Measurements from ENCODE around the gene PXMP2. TPM values are rescaled to one million over a fixed set of nuclear protein-coding genes. Genes with fewer than 3 reads are reported as not detected.

Gene PXMP2
- total and polyA plus RNA-seq, 7 experiments from 2014 or later = 2.6 to 26.8 (median 5.9) TPM

GRCh38 chr12:132668191-132669088, 18.9 kb upstream of the PXMP2 start:
- H3K9me3 Mint-ChIP-seq = peaks cover 0 to 2% (median 0%) of the 10 kb centered on the region in 11 donors
- CTCF ChIA-PET = no interaction called here
- peak overlapping the region in 1 of 9 donors; percentile 59 for H3K27ac Mint-ChIP-seq
- H3K36me3 Mint-ChIP-seq = peaks cover 24 to 55% (median 34%) of the 10 kb centered on the region in 5 donors
- DNase-seq (no peak), ATAC-seq (no peak)
- intact Hi-C loops (cut with micrococcal nuclease) = no loop called here
- Histone ChIP-seq H3K4me3 (ENCODE audit: low read length) (no peak overlapping the region), H3K9me3 (ENCODE audit: control insufficient read depth in 2 of 3, low read length in 3 of 3) (no peaks in the 10 kb centered on the region), H3K27ac (ENCODE audit: low read depth, low read length) (no peak overlapping the region), H3K4me1 (ENCODE audit: control insufficient read depth in 2 of 2, insufficient read depth in 2 of 2, low read length in 2 of 2) (no peaks in the 10 kb centered on the region), H3K36me3 (ENCODE audit: control insufficient read depth in 2 of 3, insufficient read depth in 3 of 3, low read length in 3 of 3) (peaks cover 0 to 67% (median 6%) of the 10 kb centered on the region in 3 experiments), H3K27me3 (ENCODE audit: control insufficient read depth in 2 of 2, insufficient read depth in 2 of 2, low read length in 2 of 2) (no peaks in the 10 kb centered on the region)
- peaks cover 0 to 9% (median 5%) of the 10 kb centered on the region in 7 donors for H3K4me1 Mint-ChIP-seq
- no peaks in the 10 kb centered on the region for H3K27me3 Mint-ChIP-seq
- H3K4me3 Mint-ChIP-seq = no peak overlapping the region
- POLR2A ChIA-PET = no interaction called here

DNA sequence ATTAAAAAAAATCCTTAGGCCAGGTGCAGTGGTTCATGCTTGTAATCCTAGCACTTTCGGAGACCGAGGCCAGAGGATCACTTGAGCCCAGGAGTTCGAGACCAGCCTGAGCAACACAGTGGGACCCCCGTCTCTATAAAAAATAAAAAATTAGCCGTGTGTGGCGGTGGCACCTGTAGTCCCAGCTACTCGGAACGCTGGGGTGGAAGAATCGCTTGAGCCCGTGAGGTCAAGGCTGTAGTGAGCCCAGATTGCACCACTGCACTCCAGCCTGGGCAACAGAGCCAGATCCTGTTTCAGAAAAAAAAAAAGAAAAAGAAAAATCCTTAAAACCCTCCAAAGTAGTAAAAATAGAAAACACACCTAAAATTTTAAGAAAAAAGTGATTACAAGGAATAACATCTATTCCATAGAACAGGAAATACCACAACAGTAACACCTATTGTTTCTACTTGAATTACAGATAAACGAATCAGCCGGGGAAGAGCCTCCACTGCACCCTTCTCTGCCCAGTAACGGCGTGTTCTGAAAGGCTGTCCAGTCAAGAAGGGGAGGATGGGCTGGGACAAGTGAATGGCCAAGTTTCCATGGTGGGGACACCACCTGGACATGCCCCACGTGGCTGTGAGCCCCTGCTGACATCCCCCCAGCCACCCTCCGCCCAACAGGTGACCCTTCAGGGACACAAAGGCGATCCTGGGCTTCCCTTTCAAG, 18.1 kb upstream of the PXMP2 start:
- H3K9me3 Mint-ChIP-seq = peaks cover 0 to 2% (median 0%) of the 10 kb centered on the region in 11 donors
- H3K27ac ChIP-seq (ENCODE audit: low read depth, low read length) = no peak overlapping the region
- peaks cover 0 to 7% (median 5%) of the 10 kb centered on the region in 7 donors for H3K4me1 Mint-ChIP-seq
- intact Hi-C loops (cut with micrococcal nuclease) = no loop called here
- no peak overlapping the region for H3K27ac Mint-ChIP-seq
- peaks cover 0 to 73% (median 6%) of the 10 kb centered on the region in 3 experiments for H3K36me3 ChIP-seq (ENCODE audit: control insufficient read depth in 2 of 3, insufficient read depth in 3 of 3, low read length in 3 of 3)
- DNase-seq = no peak
- H3K9me3 ChIP-seq (ENCODE audit: control insufficient read depth in 2 of 3, low read length in 3 of 3) = no peaks in the 10 kb centered on the region
- no peak overlapping the region for H3K4me3 Mint-ChIP-seq
- ChIA-PET POLR2A (no interaction called here), CTCF (no interaction called here)
- H3K27me3 Mint-ChIP-seq = no peaks in the 10 kb centered on the region
- peaks cover 24 to 52% (median 29%) of the 10 kb centered on the region in 5 donors for H3K36me3 Mint-ChIP-seq
- ATAC-seq = no peak
- no peaks in the 10 kb centered on the region for H3K27me3 ChIP-seq (ENCODE audit: control insufficient read depth in 2 of 2, insufficient read depth in 2 of 2, low read length in 2 of 2)
- H3K4me3 ChIP-seq (ENCODE audit: low read length) = no peak overlapping the region
- H3K4me1 ChIP-seq (ENCODE audit: control insufficient read depth in 2 of 2, insufficient read depth in 2 of 2, low read length in 2 of 2) = no peaks in the 10 kb centered on the region

DNA sequence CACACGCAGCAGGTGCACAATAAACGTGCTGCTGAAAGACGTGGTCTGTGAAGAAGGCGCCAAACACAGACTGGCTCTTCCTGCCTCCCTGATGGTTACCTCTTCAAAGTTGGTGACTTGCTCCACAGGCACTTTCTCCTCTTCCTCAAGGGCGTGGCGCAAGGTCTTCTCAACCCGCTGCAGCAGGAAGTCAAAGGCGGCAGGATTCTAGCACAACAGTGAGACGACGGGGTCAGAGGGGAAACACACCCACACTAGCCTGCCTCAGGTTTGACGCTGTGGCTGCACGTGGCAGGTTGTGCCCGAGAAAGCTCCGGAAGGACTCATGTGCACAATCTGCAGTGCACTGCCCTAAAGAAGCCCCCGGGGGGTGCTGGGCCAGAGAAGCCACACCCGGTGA, 15.3 kb upstream of the PXMP2 start:
- H3K27me3 ChIP-seq (ENCODE audit: control insufficient read depth in 2 of 2, insufficient read depth in 2 of 2, low read length in 2 of 2) = no peaks in the 10 kb centered on the region
- ChIA-PET CTCF (no interaction called here), POLR2A (no interaction called here)
- no peaks in the 10 kb centered on the region for H3K9me3 ChIP-seq (ENCODE audit: control insufficient read depth in 2 of 3, low read length in 3 of 3)
- Mint-ChIP-seq H3K27ac (peak overlapping the region in 4 of 9 donors; percentile 21 to 81 (median 68)), H3K9me3 (peaks cover 0 to 2% (median 0%) of the 10 kb centered on the region in 11 donors), H3K27me3 (no peaks in the 10 kb centered on the region), H3K36me3 (peaks cover 17 to 49% (median 27%) of the 10 kb centered on the region in 5 donors), H3K4me3 (no peak overlapping the region), H3K4me1 (peaks cover 0 to 5% (median 4%) of the 10 kb centered on the region in 7 donors)
- no peak overlapping the region for H3K27ac ChIP-seq (ENCODE audit: low read depth, low read length)
- H3K4me3 ChIP-seq (ENCODE audit: low read length) = no peak overlapping the region
- DNase-seq (no peak), ATAC-seq (no peak)
- no peaks in the 10 kb centered on the region for H3K4me1 ChIP-seq (ENCODE audit: control insufficient read depth in 2 of 2, insufficient read depth in 2 of 2, low read length in 2 of 2)
- peaks cover 8 to 72% (median 9%) of the 10 kb centered on the region in 3 experiments for H3K36me3 ChIP-seq (ENCODE audit: control insufficient read depth in 2 of 3, insufficient read depth in 3 of 3, low read length in 3 of 3)
- intact Hi-C loops (cut with micrococcal nuclease) = no loop called here

DNA sequence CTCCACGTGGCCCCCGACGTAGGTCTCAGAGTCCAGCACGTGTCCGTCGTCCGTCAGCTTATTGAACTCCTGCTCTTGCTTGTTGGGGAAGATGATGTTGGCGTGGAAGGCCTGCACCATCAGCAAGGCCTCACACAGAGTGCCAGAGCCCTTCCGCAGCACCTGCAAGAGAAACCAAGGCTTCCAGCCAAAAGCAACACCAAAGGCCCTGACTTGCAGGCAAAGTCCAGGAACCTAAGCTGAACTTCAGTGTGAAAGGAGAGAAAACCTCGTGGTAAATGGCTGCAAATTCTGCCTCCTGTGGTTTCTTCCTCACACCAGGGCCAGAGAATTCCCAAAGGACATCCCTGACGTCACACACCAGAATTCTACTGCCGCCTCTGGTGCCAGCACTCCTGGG, 14.7 kb upstream of the PXMP2 start:
- Histone ChIP-seq H3K4me3 (ENCODE audit: low read length) (no peak overlapping the region), H3K27me3 (ENCODE audit: control insufficient read depth in 2 of 2, insufficient read depth in 2 of 2, low read length in 2 of 2) (no peaks in the 10 kb centered on the region), H3K9me3 (ENCODE audit: control insufficient read depth in 2 of 3, low read length in 3 of 3) (no peaks in the 10 kb centered on the region), H3K4me1 (ENCODE audit: control insufficient read depth in 2 of 2, insufficient read depth in 2 of 2, low read length in 2 of 2) (no peaks in the 10 kb centered on the region), H3K27ac (ENCODE audit: low read depth, low read length) (no peak overlapping the region), H3K36me3 (ENCODE audit: control insufficient read depth in 2 of 3, insufficient read depth in 3 of 3, low read length in 3 of 3) (peaks cover 9 to 73% (median 11%) of the 10 kb centered on the region in 3 experiments)
- CTCF ChIA-PET = no interaction called here
- H3K9me3 Mint-ChIP-seq = no peaks in the 10 kb centered on the region
- no peak for DNase-seq
- H3K36me3 Mint-ChIP-seq = peaks cover 14 to 44% (median 28%) of the 10 kb centered on the region in 5 donors
- no peaks in the 10 kb centered on the region for H3K27me3 Mint-ChIP-seq
- intact Hi-C loops (cut with micrococcal nuclease) = no loop called here
- ATAC-seq = no peak
- H3K4me3 Mint-ChIP-seq = no peak overlapping the region
- POLR2A ChIA-PET = interaction anchor here (0.7 kb wide), 1 partner anchor 18 kb away, joined by 3 read pairs; no protein-coding TSS in a partner anchor
- peaks cover 0 to 5% (median 4%) of the 10 kb centered on the region in 7 donors for H3K4me1 Mint-ChIP-seq
- no peak overlapping the region for H3K27ac Mint-ChIP-seq

DNA sequence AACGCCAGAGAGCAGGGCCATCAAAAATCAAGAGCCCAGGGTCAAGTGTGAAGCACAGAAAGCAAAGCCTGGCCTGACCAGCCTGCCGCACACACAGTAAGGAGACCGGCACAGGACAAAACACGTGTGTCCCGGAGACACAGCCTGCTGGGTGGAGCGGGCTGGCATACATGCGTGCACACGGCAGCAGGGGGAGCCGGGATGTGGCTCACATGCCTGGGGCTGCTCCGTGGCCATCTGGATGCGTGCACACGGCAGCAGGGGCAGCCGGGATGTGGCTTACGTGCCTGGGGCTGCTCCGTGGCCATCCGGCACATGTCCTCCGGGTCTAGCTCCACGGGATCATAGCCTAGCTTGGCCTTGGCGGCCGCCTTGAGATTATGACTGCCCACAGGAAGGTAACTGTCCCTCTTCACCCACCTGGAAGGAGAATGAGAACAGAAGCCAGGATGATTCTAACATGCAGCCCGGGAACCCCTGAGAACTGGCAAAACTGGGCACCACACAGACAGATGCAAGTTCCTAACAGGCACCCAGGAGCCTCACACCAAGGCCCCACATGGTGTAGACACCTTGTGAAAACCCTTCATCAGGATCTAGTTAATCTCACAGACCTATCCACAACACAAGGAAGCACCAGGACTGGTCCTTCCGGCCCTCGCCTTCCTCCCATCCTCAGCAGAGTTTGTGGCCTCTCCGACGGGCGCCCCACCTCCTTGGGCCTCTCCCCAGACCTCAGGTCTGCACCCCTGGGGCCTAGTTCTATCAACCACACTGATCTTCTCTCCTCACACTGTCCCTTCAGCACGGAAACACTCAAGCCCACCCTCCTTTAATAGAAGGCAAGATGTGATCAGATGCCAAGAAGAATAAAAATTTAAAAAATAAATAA, 13.9 kb upstream of the PXMP2 start:
- Mint-ChIP-seq H3K36me3 (peaks cover 14 to 43% (median 29%) of the 10 kb centered on the region in 5 donors), H3K9me3 (no peaks in the 10 kb centered on the region), H3K4me1 (peaks cover 0 to 5% (median 4%) of the 10 kb centered on the region in 7 donors), H3K4me3 (no peak overlapping the region), H3K27ac (no peak overlapping the region), H3K27me3 (no peaks in the 10 kb centered on the region)
- ChIA-PET CTCF (no interaction called here), POLR2A (interaction anchor here (0.7 kb wide), 1 partner anchor 19 kb away, joined by 3 read pairs; no protein-coding TSS in a partner anchor)
- DNase-seq = no peak
- Histone ChIP-seq H3K9me3 (ENCODE audit: control insufficient read depth in 2 of 3, low read length in 3 of 3) (no peaks in the 10 kb centered on the region), H3K36me3 (ENCODE audit: control insufficient read depth in 2 of 3, insufficient read depth in 3 of 3, low read length in 3 of 3) (peaks cover 9 to 71% (median 11%) of the 10 kb centered on the region in 3 experiments), H3K4me1 (ENCODE audit: control insufficient read depth in 2 of 2, insufficient read depth in 2 of 2, low read length in 2 of 2) (no peaks in the 10 kb centered on the region), H3K27me3 (ENCODE audit: control insufficient read depth in 2 of 2, insufficient read depth in 2 of 2, low read length in 2 of 2) (no peaks in the 10 kb centered on the region), H3K4me3 (ENCODE audit: low read length) (no peak overlapping the region), H3K27ac (ENCODE audit: low read depth, low read length) (no peak overlapping the region)
- intact Hi-C loops (cut with micrococcal nuclease) = no loop called here
- no peak for ATAC-seq

- H3K27ac Mint-ChIP-seq = no peak overlapping the region
- H3K27me3 Mint-ChIP-seq = no peaks in the 10 kb centered on the region
- Histone ChIP-seq H3K27me3 (ENCODE audit: control insufficient read depth in 2 of 2, insufficient read depth in 2 of 2, low read length in 2 of 2) (no peaks in the 10 kb centered on the region), H3K36me3 (ENCODE audit: control insufficient read depth in 2 of 3, insufficient read depth in 3 of 3, low read length in 3 of 3) (peaks cover 9 to 74% (median 9%) of the 10 kb centered on the region in 3 experiments), H3K27ac (ENCODE audit: low read depth, low read length) (no peak overlapping the region), H3K4me1 (ENCODE audit: control insufficient read depth in 2 of 2, insufficient read depth in 2 of 2, low read length in 2 of 2) (no peaks in the 10 kb centered on the region), H3K9me3 (ENCODE audit: control insufficient read depth in 2 of 3, low read length in 3 of 3) (no peaks in the 10 kb centered on the region), H3K4me3 (ENCODE audit: low read length) (no peak overlapping the region)
- ChIA-PET CTCF (no interaction called here), POLR2A (no interaction called here)
- no peak for DNase-seq
- H3K36me3 Mint-ChIP-seq = peaks cover 14 to 48% (median 35%) of the 10 kb centered on the region in 5 donors
- H3K9me3 Mint-ChIP-seq = no peaks in the 10 kb centered on the region
- ATAC-seq = no peak
- peaks cover 0 to 5% (median 4%) of the 10 kb centered on the region in 7 donors for H3K4me1 Mint-ChIP-seq
- H3K4me3 Mint-ChIP-seq = no peak overlapping the region
- intact Hi-C loops (cut with micrococcal nuclease) = no loop called here
Measured at GRCh38 chr12:132674561-132674960, 12.8 kb upstream of the PXMP2 start.

All from naive thymus-derived CD4-positive, alpha-beta T cell (primary cell).